ENCODE results near the gene ARHGEF6. TPM values are rescaled to one million over a fixed set of nuclear protein-coding genes. Genes with fewer than 3 reads are reported as not detected.

ARHGEF6 gene
- total RNA-seq, 1 donor from 2014 or later = 77.9 TPM

GRCh38 chrX:136755411-136755810 lies 25.3 kb downstream of the ARHGEF6 start:
- Mint-ChIP-seq H3K36me3 (ENCODE audit: low read depth) (peaks cover 33% of the 10 kb centered on the region), H3K4me3 (ENCODE audit: low read depth) (no peak overlapping the region), H3K27me3 (ENCODE audit: low read depth) (no peaks in the 10 kb centered on the region), H3K9me3 (no peaks in the 10 kb centered on the region), H3K4me1 (ENCODE audit: low read depth) (peaks cover 55% of the 10 kb centered on the region), H3K27ac (no peak overlapping the region)
- DNase-seq (ENCODE audit: low spot score) = no peak
- intact Hi-C loops (cut with micrococcal nuclease) = no loop called here

- H3K9me3 Mint-ChIP-seq = no peaks in the 10 kb centered on the region
- H3K4me1 Mint-ChIP-seq (ENCODE audit: low read depth) = peaks cover 56% of the 10 kb centered on the region
- no peaks in the 10 kb centered on the region for H3K27me3 Mint-ChIP-seq (ENCODE audit: low read depth)
- no peak for DNase-seq (ENCODE audit: low spot score)
- intact Hi-C loops (cut with micrococcal nuclease) = no loop called here
- no peak overlapping the region for H3K27ac Mint-ChIP-seq
- peaks cover 31% of the 10 kb centered on the region for H3K36me3 Mint-ChIP-seq (ENCODE audit: low read depth)
- H3K4me3 Mint-ChIP-seq (ENCODE audit: low read depth) = no peak overlapping the region
Measured at GRCh38 chrX:136754651-136755050, 26.1 kb downstream of the ARHGEF6 start.

- peaks cover 37% of the 10 kb centered on the region for H3K36me3 Mint-ChIP-seq (ENCODE audit: low read depth)
- intact Hi-C loops (cut with micrococcal nuclease) = no loop called here
Measured at GRCh38 chrX:136752796-136753195, 27.9 kb downstream of the ARHGEF6 start.

GRCh38 chrX:136752346-136752745 lies 28.4 kb downstream of the ARHGEF6 start:
- Mint-ChIP-seq H3K27me3 (ENCODE audit: low read depth) (no peaks in the 10 kb centered on the region), H3K4me3 (ENCODE audit: low read depth) (no peak overlapping the region), H3K27ac (peak overlapping the region; percentile 48), H3K4me1 (ENCODE audit: low read depth) (peaks cover 65% of the 10 kb centered on the region), H3K36me3 (ENCODE audit: low read depth) (peaks cover 37% of the 10 kb centered on the region), H3K9me3 (no peaks in the 10 kb centered on the region)
- intact Hi-C loops (cut with micrococcal nuclease) = no loop called here
- no peak for DNase-seq (ENCODE audit: low spot score)

More at GRCh38 chrX:136752796-136753195, 27.9 kb downstream of the ARHGEF6 start:
- Mint-ChIP-seq H3K4me3 (ENCODE audit: low read depth) (no peak overlapping the region), H3K27ac (peak overlapping the region; percentile 47), H3K27me3 (ENCODE audit: low read depth) (no peaks in the 10 kb centered on the region), H3K4me1 (ENCODE audit: low read depth) (peaks cover 64% of the 10 kb centered on the region), H3K9me3 (no peaks in the 10 kb centered on the region)
- no peak for DNase-seq (ENCODE audit: low spot score)

GRCh38 chrX:136750364-136750763 lies 30.4 kb downstream of the ARHGEF6 start:
- DNase-seq (ENCODE audit: low spot score) = no peak
- peaks cover 71% of the 10 kb centered on the region for H3K4me1 Mint-ChIP-seq (ENCODE audit: low read depth)
- intact Hi-C loops (cut with micrococcal nuclease) = loop anchor here (1.0 to 2.0 kb wide), 2 partner anchors 18 to 28 kb away; no protein-coding TSS in a partner anchor

GRCh38 chrX:136747003-136747986 lies 33.4 kb downstream of the ARHGEF6 start:
- no peaks in the 10 kb centered on the region for H3K27me3 Mint-ChIP-seq (ENCODE audit: low read depth)
- H3K36me3 Mint-ChIP-seq (ENCODE audit: low read depth) = peaks cover 69% of the 10 kb centered on the region
- intact Hi-C loops (cut with micrococcal nuclease) = loop anchor here (5.0 kb wide), 1 partner anchor 35 kb away; no protein-coding TSS in a partner anchor
- no peaks in the 10 kb centered on the region for H3K9me3 Mint-ChIP-seq
- H3K4me3 Mint-ChIP-seq (ENCODE audit: low read depth) = peak overlapping the region; percentile 30
- peaks cover 82% of the 10 kb centered on the region for H3K4me1 Mint-ChIP-seq (ENCODE audit: low read depth)
- DNase-seq (ENCODE audit: low spot score) = no peak
- peak overlapping the region; percentile 77 for H3K27ac Mint-ChIP-seq

More at GRCh38 chrX:136750364-136750763, 30.4 kb downstream of the ARHGEF6 start:
- no peaks in the 10 kb centered on the region for H3K9me3 Mint-ChIP-seq
- H3K36me3 Mint-ChIP-seq (ENCODE audit: low read depth) = peaks cover 45% of the 10 kb centered on the region
- H3K27ac Mint-ChIP-seq = peak overlapping the region; percentile 64
- no peak overlapping the region for H3K4me3 Mint-ChIP-seq (ENCODE audit: low read depth)
- no peaks in the 10 kb centered on the region for H3K27me3 Mint-ChIP-seq (ENCODE audit: low read depth)

GRCh38 chrX:136745215-136746173 lies 35.2 kb downstream of the ARHGEF6 start:
- peaks cover 74% of the 10 kb centered on the region for H3K4me1 Mint-ChIP-seq (ENCODE audit: low read depth)
- H3K27me3 Mint-ChIP-seq (ENCODE audit: low read depth) = no peaks in the 10 kb centered on the region
- intact Hi-C loops (cut with micrococcal nuclease) = loop anchor here (2.0 to 5.0 kb wide), 2 partner anchors 15 to 33 kb away; no protein-coding TSS in a partner anchor
- peak overlapping the region; percentile 45 for H3K4me3 Mint-ChIP-seq (ENCODE audit: low read depth)
- H3K36me3 Mint-ChIP-seq (ENCODE audit: low read depth) = peaks cover 73% of the 10 kb centered on the region
- peak overlapping the region; percentile 81 for H3K27ac Mint-ChIP-seq
- no peak for DNase-seq (ENCODE audit: low spot score)
- H3K9me3 Mint-ChIP-seq = no peaks in the 10 kb centered on the region

GRCh38 chrX:136742721-136743379 lies 37.9 kb downstream of the ARHGEF6 start:
- Mint-ChIP-seq H3K27ac (peak overlapping the region; percentile 81), H3K9me3 (no peaks in the 10 kb centered on the region), H3K27me3 (ENCODE audit: low read depth) (no peaks in the 10 kb centered on the region), H3K4me1 (ENCODE audit: low read depth) (peaks cover 70% of the 10 kb centered on the region), H3K4me3 (ENCODE audit: low read depth) (no peak overlapping the region), H3K36me3 (ENCODE audit: low read depth) (peaks cover 75% of the 10 kb centered on the region)
- intact Hi-C loops (cut with micrococcal nuclease) = no loop called here
- DNase-seq (ENCODE audit: low spot score) = no peak

- no peaks in the 10 kb centered on the region for H3K27me3 Mint-ChIP-seq (ENCODE audit: low read depth)
Measured at GRCh38 chrX:136738049-136738729, 42.5 kb downstream of the ARHGEF6 start.

GRCh38 chrX:136736690-136737089 lies 44.0 kb downstream of the ARHGEF6 start:
- intact Hi-C loops (cut with micrococcal nuclease) = no loop called here
- no peak for DNase-seq (ENCODE audit: low spot score)
- Mint-ChIP-seq H3K27me3 (ENCODE audit: low read depth) (no peaks in the 10 kb centered on the region), H3K27ac (no peak overlapping the region), H3K4me1 (ENCODE audit: low read depth) (peaks cover 44% of the 10 kb centered on the region), H3K9me3 (no peaks in the 10 kb centered on the region), H3K4me3 (ENCODE audit: low read depth) (no peak overlapping the region), H3K36me3 (ENCODE audit: low read depth) (peaks cover 55% of the 10 kb centered on the region)

More at GRCh38 chrX:136738049-136738729, 42.5 kb downstream of the ARHGEF6 start:
- intact Hi-C loops (cut with micrococcal nuclease) = no loop called here
- no peak overlapping the region for H3K4me3 Mint-ChIP-seq (ENCODE audit: low read depth)
- peak overlapping the region; percentile 34 for H3K27ac Mint-ChIP-seq
- DNase-seq (ENCODE audit: low spot score) = no peak
- peaks cover 60% of the 10 kb centered on the region for H3K36me3 Mint-ChIP-seq (ENCODE audit: low read depth)
- peaks cover 44% of the 10 kb centered on the region for H3K4me1 Mint-ChIP-seq (ENCODE audit: low read depth)
- H3K9me3 Mint-ChIP-seq = no peaks in the 10 kb centered on the region

- intact Hi-C loops (cut with micrococcal nuclease) = no loop called here
- Mint-ChIP-seq H3K27ac (peak overlapping the region; percentile 59), H3K36me3 (ENCODE audit: low read depth) (peaks cover 62% of the 10 kb centered on the region), H3K4me3 (ENCODE audit: low read depth) (no peak overlapping the region), H3K27me3 (ENCODE audit: low read depth) (no peaks in the 10 kb centered on the region), H3K9me3 (no peaks in the 10 kb centered on the region), H3K4me1 (ENCODE audit: low read depth) (peaks cover 53% of the 10 kb centered on the region)
- DNase-seq (ENCODE audit: low spot score) = no peak
Measured at GRCh38 chrX:136735601-136736000, 45.1 kb downstream of the ARHGEF6 start.

Data from activated T-helper 2 cell treated with anti-CD3 and anti-CD28 coated beads, Interferon-gamma antibody, Interleukin-2, Interleukin-4, amounts not matched to agents 10 μg/mL and 5 μg/mL and 100 μg/mL, durations not matched to agents 14 hours and 24 hours and 36 hours (primary cell).